ENCODE measurements around the gene TMEM204.

The TMEM204 gene

GRCh38 chr16:1539720-1540555 lies 6.5 kb downstream of the TMEM204 start:
- DNase-seq, result no peak

- no peak for DNase-seq
Measured at GRCh38 chr16:1540556-1540855, 7.0 kb downstream of the TMEM204 start.

- no peak for DNase-seq
Measured at GRCh38 chr16:1541293-1542165, 8.1 kb downstream of the TMEM204 start.

- no peak for DNase-seq
Measured at GRCh38 chr16:1542166-1542500, 8.7 kb downstream of the TMEM204 start.

GRCh38 chr16:1542533-1542932 lies 9.1 kb downstream of the TMEM204 start:
- DNase-seq, result no peak

GRCh38 chr16:1543085-1543896 lies 9.8 kb downstream of the TMEM204 start:
- peak; percentile 64 for DNase-seq

- DNase-seq, result no peak
Measured at GRCh38 chr16:1545044-1546040, 11.9 kb downstream of the TMEM204 start.

- no peak for DNase-seq
Measured at GRCh38 chr16:1546430-1546829, 13.0 kb downstream of the TMEM204 start.

GRCh38 chr16:1548233-1548632 lies 14.8 kb downstream of the TMEM204 start:
- DNase-seq, result peak; percentile 55

- no peak for DNase-seq
Measured at GRCh38 chr16:1548727-1549126, 15.3 kb downstream of the TMEM204 start.

GRCh38 chr16:1550069-1550468 lies 16.6 kb downstream of the TMEM204 start:
- DNase-seq, result no peak

GRCh38 chr16:1550696-1551095 lies 17.2 kb downstream of the TMEM204 start:
- DNase-seq, result no peak

- no peak for DNase-seq
Measured at GRCh38 chr16:1551166-1551565, 17.7 kb downstream of the TMEM204 start.

GRCh38 chr16:1552129-1552528 lies 18.7 kb downstream of the TMEM204 start:
- DNase-seq, result no peak

GRCh38 chr16:1553946-1554825 lies 20.7 kb downstream of the TMEM204 start:
- DNase-seq, result no peak

GRCh38 chr16:1554826-1555445 lies 21.5 kb downstream of the TMEM204 start:
- DNase-seq, result no peak

- no peak for DNase-seq
Measured at GRCh38 chr16:1556254-1556653, 22.8 kb downstream of the TMEM204 start.

- no peak for DNase-seq
Measured at GRCh38 chr16:1557074-1557473, 23.6 kb downstream of the TMEM204 start.

GRCh38 chr16:1557576-1557975 lies 24.1 kb downstream of the TMEM204 start:
- DNase-seq, result no peak

- no peak for DNase-seq
Measured at GRCh38 chr16:1559446-1559975, 26.0 kb downstream of the TMEM204 start.
